H54 (cell line): ENCODE data around the gene SART1.
"Not testable (repeated sequence)": the region's sequence is repeated elsewhere in the genome, so short reads cannot be mapped to it uniquely, and the experiment has no call there.

Experiments
- DNase-seq: peaks from one replicate; pipeline ENCODE4 v3.0.0; 2011; ENCODE audit warnings: low spot score, mixed read lengths; ENCODE audit not compliant: insufficient read length
- FAIRE-seq: peaks from 3 replicates; lab custom pipeline; 2011; peaks lifted over from hg19 to GRCh38; lab: Jason Lieb, UNC
- POLR2A ChIP-seq: IDR thresholded peaks from 2 replicates; pipeline ENCODE4 v1.6.1; 2011; ENCODE audit warnings: low read depth, mild to moderate bottlenecking, low read length

The SART1 gene

DNA sequence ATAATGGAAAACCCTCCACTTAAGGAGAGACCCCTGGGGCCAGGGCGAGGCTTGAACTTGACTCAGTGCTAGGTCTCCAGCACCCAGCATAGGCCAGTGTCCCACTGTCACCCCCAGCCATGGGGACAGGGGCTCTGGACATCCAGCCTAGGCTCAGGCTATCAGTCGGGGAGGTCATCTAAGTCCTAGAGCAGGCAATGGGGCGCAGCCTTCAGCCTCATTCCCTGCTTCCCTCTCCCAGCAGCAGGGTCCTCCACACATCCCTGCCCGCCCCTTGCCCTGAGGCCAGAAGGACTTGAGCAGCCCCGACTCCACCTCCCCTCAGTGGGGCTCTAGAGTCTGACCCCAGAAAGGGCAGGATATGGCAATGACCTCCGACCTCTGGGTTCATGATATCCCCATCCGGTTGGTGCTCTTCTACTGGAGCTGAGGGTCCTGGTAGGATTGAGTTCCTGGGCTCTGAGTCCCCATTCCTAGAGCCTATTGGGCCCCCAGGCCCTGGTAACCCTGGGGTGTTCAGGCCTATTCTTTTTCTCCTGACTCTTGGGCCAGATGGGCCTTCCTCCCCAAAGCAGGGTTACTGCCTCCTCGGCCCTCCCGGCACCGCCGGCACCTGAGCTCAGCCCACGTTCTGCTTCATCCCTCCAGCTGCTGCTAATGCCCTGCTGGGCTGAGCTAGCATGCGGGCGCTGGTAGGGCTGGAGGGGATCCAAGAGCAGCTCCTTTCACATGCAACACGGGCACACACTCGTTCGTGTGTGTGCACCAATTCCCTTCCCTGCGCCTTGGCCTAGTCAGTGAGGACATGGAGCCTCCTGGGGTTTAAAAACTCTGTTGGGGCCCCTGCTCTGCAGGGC lies 54.6 kb downstream of the SART1 start:
- FAIRE-seq, result no peak
- TF ChIP-seq POLR2A, result no peak
- DNase-seq, result no peak

DNA sequence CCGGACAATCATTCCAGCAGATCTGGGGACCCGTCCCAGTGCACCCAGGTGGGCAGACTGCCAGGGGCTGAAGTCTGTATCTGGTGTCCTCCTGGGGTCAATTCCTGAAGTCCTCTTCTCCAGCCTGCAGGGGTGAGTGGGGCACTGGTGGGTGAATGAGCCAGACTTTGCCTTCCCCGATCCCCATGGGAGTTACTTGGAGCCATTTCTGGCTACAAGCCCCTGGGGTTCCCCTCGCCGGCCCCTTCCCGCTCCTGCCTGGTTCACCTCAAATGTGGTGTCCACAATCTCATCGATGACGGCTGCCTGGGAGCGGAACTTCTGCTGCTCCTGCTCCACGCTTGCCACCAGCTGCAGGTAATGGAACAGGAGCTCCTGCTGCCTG lies 55.3 kb downstream of the SART1 start:
- TF ChIP-seq POLR2A, result no peak
- DNase-seq (no peak), FAIRE-seq (no peak)

DNA sequence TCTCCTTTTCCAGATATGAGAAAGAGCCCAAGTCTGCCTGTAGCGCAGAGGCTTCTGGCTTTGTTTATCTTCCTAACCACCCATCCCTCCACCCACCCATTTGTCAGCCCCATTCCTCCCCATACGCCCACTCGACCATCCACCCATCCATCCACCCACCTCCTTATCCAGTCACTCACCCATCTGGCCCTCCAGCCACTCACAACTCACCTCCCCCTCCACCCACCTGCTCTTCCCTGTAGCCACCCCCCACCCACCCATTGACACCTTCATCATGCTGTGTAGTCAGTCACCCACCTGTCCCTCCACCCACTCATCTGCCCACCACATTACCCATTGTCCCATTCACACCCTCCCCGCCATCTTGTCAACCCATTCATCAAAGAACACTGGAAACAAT lies 55.8 kb downstream of the SART1 start:
- no peak for DNase-seq
- TF ChIP-seq POLR2A, result no peak
- FAIRE-seq, result no peak

DNA sequence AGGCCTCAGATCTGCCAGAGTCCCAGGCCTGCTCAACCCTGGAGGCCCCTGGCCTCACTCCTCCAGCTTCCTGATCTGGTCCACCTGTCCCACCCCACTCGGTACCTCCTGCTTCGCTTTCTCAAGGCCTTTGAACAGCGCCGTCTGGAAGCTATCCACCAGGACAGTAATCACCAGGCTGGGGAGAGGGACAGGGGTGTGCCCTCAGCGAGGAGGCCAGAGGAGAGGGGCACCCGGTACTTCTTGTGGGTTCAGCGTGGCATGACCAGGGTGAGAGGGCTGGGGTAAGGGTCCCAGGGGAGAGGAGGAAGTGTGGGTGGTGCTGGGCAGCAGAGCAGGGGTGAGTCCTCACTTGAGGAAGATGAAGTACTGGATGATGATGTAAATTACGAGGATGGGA lies 58.7 kb downstream of the SART1 start:
- FAIRE-seq (no peak), DNase-seq (no peak)
- TF ChIP-seq POLR2A, result no peak

DNA sequence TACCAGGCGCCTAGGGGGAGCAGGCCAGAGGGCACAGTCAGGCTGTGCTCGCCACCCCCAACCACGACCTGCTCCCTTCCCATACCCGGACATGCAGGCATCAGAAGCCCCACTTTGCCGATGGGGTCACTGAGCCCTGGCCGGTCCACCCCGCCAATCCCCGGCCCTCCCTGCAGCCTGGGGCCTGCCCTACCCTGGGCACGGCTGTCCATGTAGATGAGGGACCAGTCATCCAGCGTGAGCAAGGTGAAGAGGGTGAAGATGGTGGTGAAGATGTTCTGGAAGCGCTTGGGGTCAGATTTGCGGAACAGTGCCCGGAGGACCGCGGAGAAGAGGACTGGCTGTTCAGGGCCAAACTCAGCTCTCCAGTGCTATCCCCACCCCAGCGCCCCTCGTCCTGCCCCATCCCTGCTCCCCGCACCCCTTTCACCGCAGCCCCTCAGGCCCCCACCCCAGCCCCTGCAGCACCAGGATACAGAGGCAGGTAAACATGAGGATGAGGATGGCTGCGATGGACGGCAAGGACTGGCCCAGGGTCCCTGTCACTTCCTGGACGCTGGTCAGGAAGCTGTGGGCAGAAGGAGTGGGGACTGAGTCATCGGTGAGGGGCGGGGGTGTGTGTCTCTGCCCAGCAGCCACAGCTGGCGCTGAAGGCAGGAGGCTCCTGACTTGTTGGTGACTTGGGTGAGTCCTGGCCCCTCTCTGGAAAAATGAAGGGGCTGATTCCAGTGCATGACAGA lies 59.3 kb downstream of the SART1 start:
- FAIRE-seq (no peak), DNase-seq (peak; percentile 91)
- peak; percentile 34; the same call in 1 of the 2 replicates for TF ChIP-seq POLR2A

DNA sequence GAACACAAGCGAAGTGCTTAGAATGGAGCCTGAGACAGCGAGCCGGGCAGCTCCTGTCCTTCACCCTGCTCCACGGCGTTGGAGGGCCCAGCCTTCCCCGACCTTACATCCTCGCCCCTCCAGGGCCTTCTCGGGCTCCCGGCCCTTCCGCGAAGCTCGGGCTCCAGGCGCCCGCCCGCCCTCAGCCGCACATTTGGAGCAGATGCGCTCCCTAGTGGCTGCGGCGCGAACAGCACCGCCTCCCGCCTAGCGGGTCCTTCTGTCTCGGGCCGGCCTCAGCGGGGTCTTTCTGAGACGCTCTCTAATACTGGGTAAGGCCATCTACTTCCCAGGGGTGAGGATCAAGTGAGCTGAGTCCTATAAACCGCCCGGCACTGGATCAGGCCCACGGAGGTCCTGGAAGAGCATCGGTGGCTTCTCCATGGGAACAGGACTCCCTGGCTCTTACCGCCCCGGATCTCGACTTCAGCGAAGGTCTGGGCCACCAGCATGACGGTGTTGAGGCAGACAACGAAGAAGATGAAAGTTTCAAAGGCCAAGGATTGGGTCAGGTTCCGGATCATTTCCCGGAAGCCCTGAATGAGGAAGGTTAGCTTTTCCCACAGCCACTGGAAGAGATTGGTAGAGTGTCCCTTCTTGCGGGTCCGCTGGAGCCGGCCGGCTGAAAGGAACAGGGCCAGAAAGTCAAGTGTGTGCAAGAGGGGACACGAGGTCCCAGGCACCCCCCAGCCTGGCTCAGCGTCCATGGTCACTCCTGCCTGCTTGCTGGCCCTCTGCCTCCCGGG lies 61.1 kb downstream of the SART1 start:
- FAIRE-seq (no peak), DNase-seq (peak; percentile 73)
- TF ChIP-seq POLR2A, result no peak

DNA sequence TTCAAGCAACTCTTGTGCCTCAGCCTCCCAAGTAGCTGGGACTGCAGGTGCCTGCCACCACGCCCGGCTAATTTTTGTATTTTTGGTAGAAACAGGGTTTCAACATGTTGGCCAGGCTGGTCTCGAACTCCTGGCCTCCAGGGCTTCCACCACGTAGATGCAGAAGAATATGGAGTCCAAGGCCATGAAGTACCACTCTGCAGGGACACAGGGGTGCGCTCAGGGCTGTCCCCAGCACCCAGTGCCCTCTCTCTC lies 61.6 kb downstream of the SART1 start:
- not testable (repeated sequence) for DNase-seq, FAIRE-seq

DNA sequence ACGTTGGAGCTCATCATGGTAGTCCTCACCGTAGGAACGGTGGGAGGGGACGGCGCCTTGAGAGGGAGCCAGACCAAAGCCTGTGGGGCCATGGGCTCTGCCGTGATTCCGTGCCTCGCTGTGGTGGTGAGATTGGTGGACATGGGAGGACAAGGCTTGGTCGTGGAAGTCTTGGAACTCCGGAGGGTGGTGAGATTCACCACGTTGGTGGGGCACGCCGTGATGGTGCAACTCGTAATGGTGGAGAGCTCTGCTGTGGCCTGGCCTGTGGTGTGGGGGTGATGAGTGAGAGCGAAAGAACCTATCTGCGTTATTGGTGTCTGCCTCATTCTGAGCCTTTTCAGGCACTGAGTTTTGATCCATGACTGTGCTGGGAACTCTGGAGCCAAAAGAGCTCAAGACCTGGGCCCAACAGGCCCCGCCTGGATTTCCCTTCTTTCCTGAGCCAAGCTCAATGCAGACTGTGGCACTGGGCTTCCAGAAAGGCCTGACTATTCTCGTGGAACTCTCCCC lies 64.5 kb downstream of the SART1 start, which contains the start of gene CATSPER1:
TSS of gene CATSPER1 (minus strand) at position 463 of the 513 bp plus-strand sequence. CDS start at position 363, 100 bp downstream.
- FAIRE-seq, result no peak
- DNase-seq, result no peak
- no peak for TF ChIP-seq POLR2A
